GM12891 (cell line): ENCODE data around the gene FLCN.

ENCODE experiments used
- POLR2A ChIP-seq: IDR thresholded peaks from 2 replicates; pipeline ENCODE4 v1.6.1; 2011; ENCODE audit warnings: low read depth, low read length, control low read depth
- POLR2AphosphoS5 ChIP-seq: IDR thresholded peaks from 2 replicates; pipeline ENCODE4 v1.6.1; 2011; ENCODE audit warnings: low read depth, low read length, control low read depth
- SPI1 ChIP-seq: IDR thresholded peaks from 2 replicates; pipeline ENCODE4 v1.6.1; 2011; ENCODE audit warnings: low read depth, low read length, control low read depth
- TAF1 ChIP-seq: IDR thresholded peaks from 2 replicates; pipeline ENCODE4 v1.6.1; 2011; ENCODE audit warnings: low read depth, low read length, control low read depth

DNA sequence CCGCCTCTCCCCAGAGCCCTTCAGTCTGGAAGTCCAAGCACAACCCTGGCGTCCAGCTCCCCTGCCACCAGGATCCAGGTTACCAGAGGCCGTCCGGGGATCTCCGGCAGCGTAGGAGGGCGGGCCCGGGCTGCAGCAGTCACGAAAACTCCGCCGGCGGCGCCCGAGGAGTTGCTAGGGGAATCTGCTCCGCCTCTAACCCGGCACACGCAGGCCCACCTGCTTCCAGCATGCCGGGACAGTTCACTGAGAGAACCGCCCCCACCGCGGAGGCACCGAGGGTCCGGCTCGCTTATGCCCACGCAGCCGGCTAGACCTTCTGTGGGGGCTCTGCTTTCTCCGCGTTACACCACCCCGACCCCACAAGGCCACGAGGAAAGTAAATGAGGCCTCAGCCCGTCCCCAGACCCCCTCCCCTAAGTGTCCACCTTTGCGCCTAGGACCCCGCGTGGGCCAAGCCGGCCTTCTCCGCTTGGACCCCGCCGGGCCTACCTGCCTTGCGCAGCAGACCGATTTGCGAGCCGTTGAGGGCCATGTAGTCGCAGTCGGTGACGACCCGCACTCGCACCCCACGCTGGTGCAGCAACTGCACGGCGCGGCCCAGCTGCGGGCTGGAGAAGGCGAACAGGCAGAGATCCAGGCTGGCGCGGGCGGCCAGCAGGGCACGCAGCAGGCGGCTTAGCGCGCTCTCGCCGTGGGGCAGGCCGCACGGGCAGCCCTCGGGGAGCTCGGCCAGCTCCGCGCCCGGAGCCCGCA, 31.4 kb downstream of the FLCN start:
- no peak for TF ChIP-seq POLR2A
- peak; percentile 39; the same call in 1 of the 2 replicates for TF ChIP-seq POLR2AphosphoS5
- TF ChIP-seq TAF1 = peak; percentile 42; the same call in 1 of the 2 replicates
- TF ChIP-seq SPI1 = no peak
